Activated CD4-positive, alpha-beta T cell treated with anti-CD3 and anti-CD28 coated beads for 36 hours (primary cell): Measurements from ENCODE around the gene TMBIM6. TPM values are rescaled to one million over a fixed set of nuclear protein-coding genes. Genes with fewer than 3 reads are reported as not detected.

Source experiments
- ATAC-seq: fragments of 200-7000 bp; cut with Tn5 transposase; one replicate; pipeline ENCODE4 v1.10.0; 2021; ENCODE audit warnings: mild to moderate bottlenecking, moderate library complexity
- CTCF ChIA-PET: fragments of 350-600 bp; sonication (Branson Sonifier 250); formaldehyde crosslinking; loops from one replicate; lab custom pipeline; 2021; ENCODE audit warnings: antibody characterized with exemption; lab: Charles Lee
- POLR2A ChIA-PET: fragments of 350-600 bp; sonication (Branson Sonifier 250); formaldehyde crosslinking; loops from one replicate; lab custom pipeline; 2021; ENCODE audit warnings: antibody characterized with exemption, inconsistent platforms; lab: Charles Lee
- DNase-seq: peaks from one replicate; pipeline ENCODE4 v3.0.0-alpha.2; 2020
- H3K27ac Mint-ChIP-seq: one replicate; pipeline ENCODE4 v1.8.0; 2021; ENCODE audit warnings: mixed read lengths
- H3K27me3 Mint-ChIP-seq: one replicate; pipeline ENCODE4 v1.8.0; 2021; ENCODE audit warnings: mixed read lengths
- H3K36me3 Mint-ChIP-seq: one replicate; pipeline ENCODE4 v1.8.0; 2021; ENCODE audit warnings: low read depth, mixed read lengths
- H3K4me1 Mint-ChIP-seq: one replicate; pipeline ENCODE4 v1.8.0; 2021; ENCODE audit warnings: mixed read lengths
- H3K4me3 Mint-ChIP-seq: one replicate; pipeline ENCODE4 v1.8.0; 2021; ENCODE audit warnings: mild to moderate bottlenecking, moderate library complexity, mixed read lengths
- H3K9me3 Mint-ChIP-seq: one replicate; pipeline ENCODE4 v1.8.0; 2021; ENCODE audit warnings: low read depth, mixed read lengths
- intact Hi-C, 2 experiments: fragments of 100-400 bp; cut with DNase I in 1 of 2; cut with micrococcal nuclease in 1 of 2; formaldehyde crosslinking; loops; one replicate each; pipeline versions ENCODE4 v1.14.2 to v1.15.1; 2022 to 2024; cut with DNase I, micrococcal nuclease
- total RNA-seq, 2 experiments: library from RNA; stranded (reverse); gene quantifications; one replicate each; pipeline ENCODE4 v1.2.3, GENCODE V29; 2021

Gene TMBIM6
- total RNA-seq, 2 experiments from 2014 or later = 378 to 450 TPM

- Mint-ChIP-seq H3K4me1 (no peaks in the 10 kb centered on the region), H3K36me3 (peaks cover 2% of the 10 kb centered on the region), H3K4me3 (no peak overlapping the region), H3K27me3 (no peaks in the 10 kb centered on the region), H3K9me3 (no peaks in the 10 kb centered on the region), H3K27ac (no peak overlapping the region)
- ATAC-seq (no peak), DNase-seq (no peak)
- intact Hi-C loops = no loop called here
- ChIA-PET CTCF (interaction anchor here (0.6 to 2.2 kb wide), 7 partner anchors 16 to 285 kb away, joined by 3 to 10 read pairs (median 3); no protein-coding TSS in a partner anchor), POLR2A (no interaction called here)
These were observed 55.5 kb downstream of the TMBIM6 start for GRCh38 chr12:49796606-49797448.

- POLR2A ChIA-PET = no interaction called here
- CTCF ChIA-PET = interaction anchor here (0.6 to 2.2 kb wide), 3 partner anchors 17 to 162 kb away, joined by 3 to 10 read pairs (median 4); no protein-coding TSS in a partner anchor
- Mint-ChIP-seq H3K4me3 (no peak overlapping the region), H3K9me3 (no peaks in the 10 kb centered on the region), H3K36me3 (peaks cover 2% of the 10 kb centered on the region), H3K27ac (no peak overlapping the region), H3K27me3 (no peaks in the 10 kb centered on the region), H3K4me1 (no peaks in the 10 kb centered on the region)
- ATAC-seq (no peak), DNase-seq (no peak)
- intact Hi-C loops = no loop called here
These were observed 56.1 kb downstream of the TMBIM6 start for GRCh38 chr12:49797449-49797776.

- H3K4me1 Mint-ChIP-seq = no peaks in the 10 kb centered on the region
- ChIA-PET CTCF (interaction anchor here (0.6 to 1.3 kb wide), 3 partner anchors 18 to 49 kb away, joined by 4 to 6 read pairs (median 4); no protein-coding TSS in a partner anchor), POLR2A (no interaction called here)
- H3K27me3 Mint-ChIP-seq = no peaks in the 10 kb centered on the region
- H3K27ac Mint-ChIP-seq = no peak overlapping the region
- ATAC-seq (no peak), DNase-seq (no peak)
- H3K9me3 Mint-ChIP-seq = no peaks in the 10 kb centered on the region
- no peak overlapping the region for H3K4me3 Mint-ChIP-seq
- peaks cover 5% of the 10 kb centered on the region for H3K36me3 Mint-ChIP-seq
- intact Hi-C loops = no loop called here
These were observed 56.9 kb downstream of the TMBIM6 start for GRCh38 chr12:49798248-49798647.

- no peaks in the 10 kb centered on the region for H3K9me3 Mint-ChIP-seq
- intact Hi-C loops = no loop called here
- no peak for DNase-seq
- no peaks in the 10 kb centered on the region for H3K27me3 Mint-ChIP-seq
- ChIA-PET CTCF (interaction anchor here (0.6 to 1.3 kb wide), 2 partner anchors 21 to 48 kb away, joined by 4 to 6 read pairs; no protein-coding TSS in a partner anchor), POLR2A (interaction anchor here (0.7 kb wide), 2 partner anchors 31 to 125 kb away, joined by 6 to 11 read pairs; no protein-coding TSS in a partner anchor)
- ATAC-seq = no peak
- no peaks in the 10 kb centered on the region for H3K4me1 Mint-ChIP-seq
- H3K27ac Mint-ChIP-seq = no peak overlapping the region
- peaks cover 6% of the 10 kb centered on the region for H3K36me3 Mint-ChIP-seq
- no peak overlapping the region for H3K4me3 Mint-ChIP-seq
These were observed 57.6 kb downstream of the TMBIM6 start for GRCh38 chr12:49798934-49799333.

GRCh38 chr12:49800421-49801140 is 59.2 kb downstream of the TMBIM6 start:
- no peak overlapping the region for H3K27ac Mint-ChIP-seq
- H3K36me3 Mint-ChIP-seq = peaks cover 6% of the 10 kb centered on the region
- CTCF ChIA-PET = interaction anchor here (0.7 to 1.2 kb wide), 2 partner anchors 23 to 66 kb away, joined by 4 to 7 read pairs; no protein-coding TSS in a partner anchor
- H3K4me3 Mint-ChIP-seq = no peak overlapping the region
- no peaks in the 10 kb centered on the region for H3K27me3 Mint-ChIP-seq
- POLR2A ChIA-PET = no interaction called here
- H3K4me1 Mint-ChIP-seq = no peaks in the 10 kb centered on the region
- intact Hi-C loops = no loop called here
- DNase-seq (no peak), ATAC-seq (no peak)
- no peaks in the 10 kb centered on the region for H3K9me3 Mint-ChIP-seq

GRCh38 chr12:49801141-49802063 is 60.0 kb downstream of the TMBIM6 start:
- no peak overlapping the region for H3K27ac Mint-ChIP-seq
- DNase-seq (no peak), ATAC-seq (no peak)
- CTCF ChIA-PET = interaction anchor here (0.6 to 0.7 kb wide), 2 partner anchors 65 to 437 kb away, joined by 3 to 4 read pairs; no protein-coding TSS in a partner anchor
- H3K4me1 Mint-ChIP-seq = no peaks in the 10 kb centered on the region
- intact Hi-C loops = no loop called here
- POLR2A ChIA-PET = no interaction called here
- H3K27me3 Mint-ChIP-seq = no peaks in the 10 kb centered on the region
- H3K9me3 Mint-ChIP-seq = no peaks in the 10 kb centered on the region
- H3K36me3 Mint-ChIP-seq = peaks cover 6% of the 10 kb centered on the region
- no peak overlapping the region for H3K4me3 Mint-ChIP-seq

- Mint-ChIP-seq H3K4me1 (no peaks in the 10 kb centered on the region), H3K27me3 (no peaks in the 10 kb centered on the region), H3K9me3 (no peaks in the 10 kb centered on the region), H3K36me3 (peaks cover 6% of the 10 kb centered on the region), H3K4me3 (no peak overlapping the region), H3K27ac (no peak overlapping the region)
- no peak for ATAC-seq
- ChIA-PET CTCF (interaction anchor here (0.8 to 1.2 kb wide), 3 partner anchors 25 to 166 kb away, joined by 3 read pairs; no protein-coding TSS in a partner anchor), POLR2A (no interaction called here)
- intact Hi-C loops = no loop called here
- no peak for DNase-seq
These were observed 62.5 kb downstream of the TMBIM6 start for GRCh38 chr12:49803693-49804450.

- no peak for DNase-seq
- no peak overlapping the region for H3K4me3 Mint-ChIP-seq
- CTCF ChIA-PET = interaction anchor here (1.0 to 1.2 kb wide), 3 partner anchors 22 to 35 kb away, joined by 3 to 7 read pairs (median 4); no protein-coding TSS in a partner anchor
- no peaks in the 10 kb centered on the region for H3K4me1 Mint-ChIP-seq
- H3K27me3 Mint-ChIP-seq = no peaks in the 10 kb centered on the region
- intact Hi-C loops = no loop called here
- H3K27ac Mint-ChIP-seq = no peak overlapping the region
- H3K36me3 Mint-ChIP-seq = peaks cover 6% of the 10 kb centered on the region
- POLR2A ChIA-PET = no interaction called here
- no peaks in the 10 kb centered on the region for H3K9me3 Mint-ChIP-seq
- no peak for ATAC-seq
These were observed 63.5 kb downstream of the TMBIM6 start for GRCh38 chr12:49804821-49805220.

GRCh38 chr12:49805409-49805808 is 64.1 kb downstream of the TMBIM6 start:
- H3K4me3 Mint-ChIP-seq = no peak overlapping the region
- no peaks in the 10 kb centered on the region for H3K27me3 Mint-ChIP-seq
- H3K4me1 Mint-ChIP-seq = no peaks in the 10 kb centered on the region
- ATAC-seq (no peak), DNase-seq (no peak)
- intact Hi-C loops = no loop called here
- POLR2A ChIA-PET = no interaction called here
- CTCF ChIA-PET = interaction anchor here (1.0 to 1.2 kb wide), 2 partner anchors 22 to 34 kb away, joined by 4 to 7 read pairs; no protein-coding TSS in a partner anchor
- H3K36me3 Mint-ChIP-seq = peaks cover 4% of the 10 kb centered on the region
- H3K9me3 Mint-ChIP-seq = no peaks in the 10 kb centered on the region
- H3K27ac Mint-ChIP-seq = no peak overlapping the region

- Mint-ChIP-seq H3K36me3 (peaks cover 4% of the 10 kb centered on the region), H3K27ac (no peak overlapping the region), H3K4me3 (no peak overlapping the region), H3K27me3 (no peaks in the 10 kb centered on the region), H3K9me3 (no peaks in the 10 kb centered on the region), H3K4me1 (no peaks in the 10 kb centered on the region)
- DNase-seq (no peak), ATAC-seq (no peak)
- ChIA-PET CTCF (no interaction called here), POLR2A (no interaction called here)
- intact Hi-C loops = no loop called here
These were observed 65.0 kb downstream of the TMBIM6 start for GRCh38 chr12:49806321-49806813.
